HepG2 (cell line): ENCODE data around the gene FMR1. TPM values are rescaled to one million over a fixed set of nuclear protein-coding genes. Genes with fewer than 3 reads are reported as not detected.

Source experiments
- FOXK1 ChIP-seq: sonication (generic); formaldehyde crosslinking; IDR thresholded peaks from 2 replicates; pipeline ENCODE4 v1.4.0; 2020; ENCODE audit warnings: low read depth, missing genetic modification reagents, borderline replicate concordance
- KLF9 ChIP-seq: IDR thresholded peaks from 2 replicates; pipeline ENCODE4 v1.6.1; 2016; ENCODE audit warnings: low read depth
- REPIN1 ChIP-seq: sonication (generic); formaldehyde crosslinking; IDR thresholded peaks from 2 replicates; pipeline ENCODE4 v1.8.0; 2022; ENCODE audit warnings: missing genetic modification reagents, low read depth, mild to moderate bottlenecking, borderline replicate concordance
- RFXAP ChIP-seq: sonication (generic); formaldehyde crosslinking; IDR thresholded peaks from 2 replicates; pipeline ENCODE4 v1.4.0; 2020; ENCODE audit warnings: missing genetic modification reagents, borderline replicate concordance
- SALL1 ChIP-seq: sonication (generic); formaldehyde crosslinking; IDR thresholded peaks from 2 replicates; pipeline ENCODE4 v1.8.0; 2022; ENCODE audit warnings: mild to moderate bottlenecking, missing genetic modification reagents
- SIN3B ChIP-seq: fragments of 150-350 bp; IDR thresholded peaks from 2 replicates; pipeline ENCODE4 v1.6.1; 2014; ENCODE audit warnings: low read length
- ZFP36 ChIP-seq: fragments of 150-350 bp; IDR thresholded peaks from 2 replicates; pipeline ENCODE4 v1.6.1; 2018; ENCODE audit warnings: borderline replicate concordance, low read length, low read depth; ENCODE audit not compliant: partially characterized antibody
- ZKSCAN1 ChIP-seq: fragments of 150-350 bp; IDR thresholded peaks from 2 replicates; pipeline ENCODE4 v1.6.1; 2014; ENCODE audit warnings: low read length
- ZNF496 ChIP-seq: sonication (generic); formaldehyde crosslinking; IDR thresholded peaks from 2 replicates; pipeline ENCODE4 v1.8.1; 2023; ENCODE audit warnings: mild to moderate bottlenecking, moderate library complexity, missing genetic modification reagents; ENCODE audit not compliant: insufficient replicate concordance
- ZNF672 ChIP-seq: sonication (generic); formaldehyde crosslinking; IDR thresholded peaks from 2 replicates; pipeline ENCODE4 v1.8.1; 2022; ENCODE audit warnings: missing genetic modification reagents
- polyA plus RNA-seq, 8 experiments: library from polyadenylated mRNA; depleted of rRNA in 3 of 8; stranded (reverse) in 7 of 8; unstranded in 1 of 8; fragments of >200 nt; fragmentation: Illumina TruSeq in 4 of 8; extraction: Trizol in 4 of 8; gene quantifications; 2 replicates each; pipeline versions ENCODE4 v1.2.1 to v1.2.3, GENCODE V29; 2011 to 2016; ENCODE audit warnings: low read depth in 4 of 8, missing spikeins in 1 of 8, mixed read lengths in 1 of 8; ENCODE audit not compliant: insufficient read depth in 1 of 8
- total RNA-seq, 5 experiments: library from RNA; depleted of rRNA; stranded (reverse); fragments of >200 nt; fragmentation: Illumina TruSeq; extraction: Trizol; gene quantifications; 2 replicates each; pipeline ENCODE4 v1.2.3, GENCODE V29; 2016; ENCODE audit warnings: low read depth in 1 of 5
- TF ChIP-seq, protein P1 (sequence below): sonication (generic); formaldehyde crosslinking; IDR thresholded peaks from 2 replicates; pipeline ENCODE4 v1.8.0; 2022; ENCODE audit warnings: mild to moderate bottlenecking, missing genetic modification reagents
- TF ChIP-seq, protein P2 (sequence below): IDR thresholded peaks from 2 replicates; pipeline ENCODE4 v1.6.1; 2016; ENCODE audit warnings: missing compliant biosample characterization, missing genetic modification reagents, borderline replicate concordance
- TF ChIP-seq, protein P3 (sequence below): sonication (generic); formaldehyde crosslinking; IDR thresholded peaks from 2 replicates; pipeline ENCODE4 v1.4.0; 2020; ENCODE audit warnings: missing genetic modification reagents
- TF ChIP-seq, protein P4 (sequence below): sonication (generic); IDR thresholded peaks from 2 replicates; pipeline ENCODE4 v1.6.1; 2016; ENCODE audit warnings: low read depth, borderline replicate concordance
- TF ChIP-seq, protein P5 (sequence below): sonication (generic); formaldehyde crosslinking; IDR thresholded peaks from 2 replicates; pipeline ENCODE4 v1.4.0; 2020; ENCODE audit warnings: missing genetic modification reagents
- TF ChIP-seq, protein P6 (sequence below): sonication (generic); formaldehyde crosslinking; IDR thresholded peaks from 2 replicates; pipeline ENCODE4 v1.8.0; 2022; ENCODE audit warnings: mild to moderate bottlenecking, missing genetic modification reagents, moderate library complexity

FMR1 gene
- total and polyA plus RNA-seq, 2 of the 13 experiments (the other 11 are each of a cell fraction or from before 2014, with no cell fraction given): 27.8 to 49.6 TPM

DNA sequence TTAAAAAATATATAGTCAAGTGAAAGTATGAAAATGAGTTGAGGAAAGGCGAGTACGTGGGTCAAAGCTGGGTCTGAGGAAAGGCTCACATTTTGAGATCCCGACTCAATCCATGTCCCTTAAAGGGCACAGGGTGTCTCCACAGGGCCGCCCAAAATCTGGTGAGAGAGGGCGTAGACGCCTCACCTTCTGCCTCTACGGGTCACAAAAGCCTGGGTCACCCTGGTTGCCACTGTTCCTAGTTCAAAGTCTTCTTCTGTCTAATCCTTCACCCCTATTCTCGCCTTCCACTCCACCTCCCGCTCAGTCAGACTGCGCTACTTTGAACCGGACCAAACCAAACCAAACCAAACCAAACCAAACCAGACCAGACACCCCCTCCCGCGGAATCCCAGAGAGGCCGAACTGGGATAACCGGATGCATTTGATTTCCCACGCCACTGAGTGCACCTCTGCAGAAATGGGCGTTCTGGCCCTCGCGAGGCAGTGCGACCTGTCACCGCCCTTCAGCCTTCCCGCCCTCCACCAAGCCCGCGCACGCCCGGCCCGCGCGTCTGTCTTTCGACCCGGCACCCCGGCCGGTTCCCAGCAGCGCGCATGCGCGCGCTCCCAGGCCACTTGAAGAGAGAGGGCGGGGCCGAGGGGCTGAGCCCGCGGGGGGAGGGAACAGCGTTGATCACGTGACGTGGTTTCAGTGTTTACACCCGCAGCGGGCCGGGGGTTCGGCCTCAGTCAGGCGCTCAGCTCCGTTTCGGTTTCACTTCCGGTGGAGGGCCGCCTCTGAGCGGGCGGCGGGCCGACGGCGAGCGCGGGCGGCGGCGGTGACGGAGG, at the start of gene FMR1 (continued):
- TF ChIP-seq, protein P1, sequence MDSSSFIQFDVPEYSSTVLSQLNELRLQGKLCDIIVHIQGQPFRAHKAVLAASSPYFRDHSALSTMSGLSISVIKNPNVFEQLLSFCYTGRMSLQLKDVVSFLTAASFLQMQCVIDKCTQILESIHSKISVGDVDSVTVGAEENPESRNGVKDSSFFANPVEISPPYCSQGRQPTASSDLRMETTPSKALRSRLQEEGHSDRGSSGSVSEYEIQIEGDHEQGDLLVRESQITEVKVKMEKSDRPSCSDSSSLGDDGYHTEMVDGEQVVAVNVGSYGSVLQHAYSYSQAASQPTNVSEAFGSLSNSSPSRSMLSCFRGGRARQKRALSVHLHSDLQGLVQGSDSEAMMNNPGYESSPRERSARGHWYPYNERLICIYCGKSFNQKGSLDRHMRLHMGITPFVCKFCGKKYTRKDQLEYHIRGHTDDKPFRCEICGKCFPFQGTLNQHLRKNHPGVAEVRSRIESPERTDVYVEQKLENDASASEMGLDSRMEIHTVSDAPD: no peak
- TF ChIP-seq KLF9 (no peak), SALL1 (CRISPR knock-in tag) (peak; percentile 67; the same call in 1 of the 2 replicates), RFXAP (no peak), ZKSCAN1 (no peak), ZNF672 (CRISPR knock-in tag) (no peak), REPIN1 (0 out of 2 replicates have a peak, but pooled peaks have one; percentile 18), ZNF496 (no peak), ZFP36 (no peak), FOXK1 (CRISPR knock-in tag) (peak; percentile 82; the same call in 1 of the 2 replicates), SIN3B (no peak)
- TF ChIP-seq, protein P2, sequence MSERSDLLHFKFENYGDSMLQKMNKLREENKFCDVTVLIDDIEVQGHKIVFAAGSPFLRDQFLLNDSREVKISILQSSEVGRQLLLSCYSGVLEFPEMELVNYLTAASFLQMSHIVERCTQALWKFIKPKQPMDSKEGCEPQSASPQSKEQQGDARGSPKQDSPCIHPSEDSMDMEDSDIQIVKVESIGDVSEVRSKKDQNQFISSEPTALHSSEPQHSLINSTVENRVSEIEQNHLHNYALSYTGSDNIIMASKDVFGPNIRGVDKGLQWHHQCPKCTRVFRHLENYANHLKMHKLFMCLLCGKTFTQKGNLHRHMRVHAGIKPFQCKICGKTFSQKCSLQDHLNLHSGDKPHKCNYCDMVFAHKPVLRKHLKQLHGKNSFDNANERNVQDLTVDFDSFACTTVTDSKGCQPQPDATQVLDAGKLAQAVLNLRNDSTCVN (CRISPR knock-in tag): no peak
- TF ChIP-seq, protein P3, sequence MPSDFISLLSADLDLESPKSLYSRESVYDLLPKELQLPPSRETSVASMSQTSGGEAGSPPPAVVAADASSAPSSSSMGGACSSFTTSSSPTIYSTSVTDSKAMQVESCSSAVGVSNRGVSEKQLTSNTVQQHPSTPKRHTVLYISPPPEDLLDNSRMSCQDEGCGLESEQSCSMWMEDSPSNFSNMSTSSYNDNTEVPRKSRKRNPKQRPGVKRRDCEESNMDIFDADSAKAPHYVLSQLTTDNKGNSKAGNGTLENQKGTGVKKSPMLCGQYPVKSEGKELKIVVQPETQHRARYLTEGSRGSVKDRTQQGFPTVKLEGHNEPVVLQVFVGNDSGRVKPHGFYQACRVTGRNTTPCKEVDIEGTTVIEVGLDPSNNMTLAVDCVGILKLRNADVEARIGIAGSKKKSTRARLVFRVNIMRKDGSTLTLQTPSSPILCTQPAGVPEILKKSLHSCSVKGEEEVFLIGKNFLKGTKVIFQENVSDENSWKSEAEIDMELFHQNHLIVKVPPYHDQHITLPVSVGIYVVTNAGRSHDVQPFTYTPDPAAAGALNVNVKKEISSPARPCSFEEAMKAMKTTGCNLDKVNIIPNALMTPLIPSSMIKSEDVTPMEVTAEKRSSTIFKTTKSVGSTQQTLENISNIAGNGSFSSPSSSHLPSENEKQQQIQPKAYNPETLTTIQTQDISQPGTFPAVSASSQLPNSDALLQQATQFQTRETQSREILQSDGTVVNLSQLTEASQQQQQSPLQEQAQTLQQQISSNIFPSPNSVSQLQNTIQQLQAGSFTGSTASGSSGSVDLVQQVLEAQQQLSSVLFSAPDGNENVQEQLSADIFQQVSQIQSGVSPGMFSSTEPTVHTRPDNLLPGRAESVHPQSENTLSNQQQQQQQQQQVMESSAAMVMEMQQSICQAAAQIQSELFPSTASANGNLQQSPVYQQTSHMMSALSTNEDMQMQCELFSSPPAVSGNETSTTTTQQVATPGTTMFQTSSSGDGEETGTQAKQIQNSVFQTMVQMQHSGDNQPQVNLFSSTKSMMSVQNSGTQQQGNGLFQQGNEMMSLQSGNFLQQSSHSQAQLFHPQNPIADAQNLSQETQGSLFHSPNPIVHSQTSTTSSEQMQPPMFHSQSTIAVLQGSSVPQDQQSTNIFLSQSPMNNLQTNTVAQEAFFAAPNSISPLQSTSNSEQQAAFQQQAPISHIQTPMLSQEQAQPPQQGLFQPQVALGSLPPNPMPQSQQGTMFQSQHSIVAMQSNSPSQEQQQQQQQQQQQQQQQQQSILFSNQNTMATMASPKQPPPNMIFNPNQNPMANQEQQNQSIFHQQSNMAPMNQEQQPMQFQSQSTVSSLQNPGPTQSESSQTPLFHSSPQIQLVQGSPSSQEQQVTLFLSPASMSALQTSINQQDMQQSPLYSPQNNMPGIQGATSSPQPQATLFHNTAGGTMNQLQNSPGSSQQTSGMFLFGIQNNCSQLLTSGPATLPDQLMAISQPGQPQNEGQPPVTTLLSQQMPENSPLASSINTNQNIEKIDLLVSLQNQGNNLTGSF (CRISPR knock-in tag): peak; percentile 69; the same call in 1 of the 2 replicates
- TF ChIP-seq, protein P4, sequence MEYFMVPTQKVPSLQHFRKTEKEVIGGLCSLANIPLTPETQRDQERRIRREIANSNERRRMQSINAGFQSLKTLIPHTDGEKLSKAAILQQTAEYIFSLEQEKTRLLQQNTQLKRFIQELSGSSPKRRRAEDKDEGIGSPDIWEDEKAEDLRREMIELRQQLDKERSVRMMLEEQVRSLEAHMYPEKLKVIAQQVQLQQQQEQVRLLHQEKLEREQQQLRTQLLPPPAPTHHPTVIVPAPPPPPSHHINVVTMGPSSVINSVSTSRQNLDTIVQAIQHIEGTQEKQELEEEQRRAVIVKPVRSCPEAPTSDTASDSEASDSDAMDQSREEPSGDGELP: peak; percentile 19; the same call in 1 of the 2 replicates
- TF ChIP-seq, protein P5, sequence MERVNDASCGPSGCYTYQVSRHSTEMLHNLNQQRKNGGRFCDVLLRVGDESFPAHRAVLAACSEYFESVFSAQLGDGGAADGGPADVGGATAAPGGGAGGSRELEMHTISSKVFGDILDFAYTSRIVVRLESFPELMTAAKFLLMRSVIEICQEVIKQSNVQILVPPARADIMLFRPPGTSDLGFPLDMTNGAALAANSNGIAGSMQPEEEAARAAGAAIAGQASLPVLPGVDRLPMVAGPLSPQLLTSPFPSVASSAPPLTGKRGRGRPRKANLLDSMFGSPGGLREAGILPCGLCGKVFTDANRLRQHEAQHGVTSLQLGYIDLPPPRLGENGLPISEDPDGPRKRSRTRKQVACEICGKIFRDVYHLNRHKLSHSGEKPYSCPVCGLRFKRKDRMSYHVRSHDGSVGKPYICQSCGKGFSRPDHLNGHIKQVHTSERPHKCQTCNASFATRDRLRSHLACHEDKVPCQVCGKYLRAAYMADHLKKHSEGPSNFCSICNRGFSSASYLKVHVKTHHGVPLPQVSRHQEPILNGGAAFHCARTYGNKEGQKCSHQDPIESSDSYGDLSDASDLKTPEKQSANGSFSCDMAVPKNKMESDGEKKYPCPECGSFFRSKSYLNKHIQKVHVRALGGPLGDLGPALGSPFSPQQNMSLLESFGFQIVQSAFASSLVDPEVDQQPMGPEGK (CRISPR knock-in tag): peak; percentile 59
- TF ChIP-seq, protein P6, sequence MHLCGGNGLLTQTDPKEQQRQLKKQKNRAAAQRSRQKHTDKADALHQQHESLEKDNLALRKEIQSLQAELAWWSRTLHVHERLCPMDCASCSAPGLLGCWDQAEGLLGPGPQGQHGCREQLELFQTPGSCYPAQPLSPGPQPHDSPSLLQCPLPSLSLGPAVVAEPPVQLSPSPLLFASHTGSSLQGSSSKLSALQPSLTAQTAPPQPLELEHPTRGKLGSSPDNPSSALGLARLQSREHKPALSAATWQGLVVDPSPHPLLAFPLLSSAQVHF (CRISPR knock-in tag): no peak
